SK-N-SH (cell line): Measurements from ENCODE around the gene ST6GALNAC1.

Source experiments
- CTCF ChIP-seq: fragments of 200-600 bp; sonication (generic); IDR thresholded peaks from 2 replicates; pipeline ENCODE4 v1.6.1; 2017; ENCODE audit warnings: antibody characterized with exemption, mild to moderate bottlenecking, moderate library complexity
- EP300 ChIP-seq, 2 experiments: IDR thresholded peaks; 2 replicates each; pipeline versions ENCODE4 v1.4.0 to v1.6.1; 2012; ENCODE audit warnings: borderline replicate concordance in 1 of 2, low read depth in 1 of 2, low read length in 1 of 2
- FOXJ3 ChIP-seq: sonication (generic); formaldehyde crosslinking; IDR thresholded peaks from 2 replicates; pipeline ENCODE4 v1.5.1; 2020; ENCODE audit warnings: mild to moderate bottlenecking, missing genetic modification reagents
- MAX ChIP-seq: IDR thresholded peaks from 2 replicates; pipeline ENCODE4 v1.4.0; 2012; ENCODE audit warnings: low read depth
- MEF2A ChIP-seq: IDR thresholded peaks from 2 replicates; pipeline ENCODE4 v1.4.0; 2012; ENCODE audit warnings: low read depth, borderline replicate concordance
- NFIC ChIP-seq: IDR thresholded peaks from 2 replicates; pipeline ENCODE4 v1.4.0; 2012; ENCODE audit warnings: borderline replicate concordance
- REST ChIP-seq: IDR thresholded peaks from 2 replicates; pipeline ENCODE4 v1.6.1; 2012; ENCODE audit warnings: mild to moderate bottlenecking, low read depth, low read length, moderate library complexity
- SIN3A ChIP-seq: IDR thresholded peaks from 2 replicates; pipeline ENCODE4 v1.6.1; 2012; ENCODE audit warnings: low read depth, mild to moderate bottlenecking, low read length, moderate library complexity, borderline replicate concordance
- TAF1 ChIP-seq: IDR thresholded peaks from 2 replicates; pipeline ENCODE4 v1.6.1; 2012; ENCODE audit warnings: low read depth, mild to moderate bottlenecking, low read length, moderate library complexity, borderline replicate concordance
- YY1 ChIP-seq: IDR thresholded peaks from 2 replicates; pipeline ENCODE4 v1.4.0; 2012; ENCODE audit warnings: low read depth, mild to moderate bottlenecking

- TF ChIP-seq CTCF (no peak), EP300 (IDR thresholded peaks at IDR 0.05; ENCODE audit: borderline replicate concordance in 1 of 2, low read depth in 1 of 2, low read length in 1 of 2) (no peak), SIN3A (no peak), MEF2A (no peak), TAF1 (no peak), NFIC (no peak), REST (no peak), YY1 (no peak), MAX (no peak), FOXJ3 (CRISPR knock-in tag) (no peak)
Measured at GRCh38 chr17:76660656-76661042, 17.1 kb upstream of the ST6GALNAC1 start.
